HG03280 (cell line): Measurements from ENCODE around the gene ODAD3.
"Not testable (repeated sequence)": the region's sequence is repeated elsewhere in the genome, so short reads cannot be mapped to it uniquely, and the experiment has no call there.

ENCODE experiments used
- ATAC-seq: cut with Tn5 transposase; IDR thresholded peaks from one replicate; pipeline ENCODE4 v1.9.1; 2021; ENCODE audit warnings: mild to moderate bottlenecking, moderate library complexity; ENCODE audit not compliant: unreplicated experiment

Gene ODAD3

GRCh38 chr19:11435057-11435832 lies at the start of gene ODAD3, which contains the start of gene PRKCSH:
TSS of gene ODAD3 (minus strand) at chr19:11435121. CDS start at chr19:11435016, 105 bp downstream.
TSS of gene PRKCSH (plus strand) at chr19:11435635. CDS start at chr19:11436118, 483 bp downstream.
- ATAC-seq, result peak; percentile 92

DNA sequence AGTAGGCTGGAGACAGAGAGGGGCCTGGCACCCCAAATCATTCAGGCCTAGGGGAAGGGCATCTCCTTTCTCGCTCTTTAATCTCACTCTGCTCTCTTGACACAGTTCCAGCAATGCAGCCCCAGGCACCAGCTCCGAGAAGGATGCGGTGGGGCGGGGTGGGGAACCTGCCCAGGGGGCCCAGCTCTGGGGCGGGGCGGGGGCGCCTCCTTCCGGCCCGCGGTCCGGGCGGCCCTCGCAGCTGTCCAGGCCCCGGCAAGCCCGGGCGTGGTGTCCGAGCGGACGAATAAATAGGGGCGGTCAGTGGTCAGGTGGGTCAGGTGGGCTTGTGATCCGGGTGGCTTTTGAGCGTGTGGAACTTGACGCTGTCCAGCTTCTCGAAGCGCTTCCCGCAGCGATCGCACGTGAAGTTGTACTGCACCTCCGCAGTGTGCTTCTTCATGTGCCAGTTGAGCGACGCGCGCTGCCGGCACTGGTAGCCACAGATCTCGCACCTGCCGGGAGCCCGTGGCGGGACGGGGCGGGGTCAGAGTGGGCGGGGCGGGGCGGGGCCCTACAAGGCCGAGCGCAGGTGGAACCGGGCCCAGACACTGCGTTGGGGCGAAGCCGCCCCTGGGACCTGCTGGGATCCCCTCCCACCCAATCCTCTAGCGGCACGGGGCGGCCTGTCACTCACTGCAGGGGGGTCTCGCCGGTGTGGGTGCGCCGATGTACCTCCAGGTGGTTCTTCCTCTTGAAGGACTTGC lies 48.6 kb upstream of the ODAD3 start:
- ATAC-seq, result no peak

DNA sequence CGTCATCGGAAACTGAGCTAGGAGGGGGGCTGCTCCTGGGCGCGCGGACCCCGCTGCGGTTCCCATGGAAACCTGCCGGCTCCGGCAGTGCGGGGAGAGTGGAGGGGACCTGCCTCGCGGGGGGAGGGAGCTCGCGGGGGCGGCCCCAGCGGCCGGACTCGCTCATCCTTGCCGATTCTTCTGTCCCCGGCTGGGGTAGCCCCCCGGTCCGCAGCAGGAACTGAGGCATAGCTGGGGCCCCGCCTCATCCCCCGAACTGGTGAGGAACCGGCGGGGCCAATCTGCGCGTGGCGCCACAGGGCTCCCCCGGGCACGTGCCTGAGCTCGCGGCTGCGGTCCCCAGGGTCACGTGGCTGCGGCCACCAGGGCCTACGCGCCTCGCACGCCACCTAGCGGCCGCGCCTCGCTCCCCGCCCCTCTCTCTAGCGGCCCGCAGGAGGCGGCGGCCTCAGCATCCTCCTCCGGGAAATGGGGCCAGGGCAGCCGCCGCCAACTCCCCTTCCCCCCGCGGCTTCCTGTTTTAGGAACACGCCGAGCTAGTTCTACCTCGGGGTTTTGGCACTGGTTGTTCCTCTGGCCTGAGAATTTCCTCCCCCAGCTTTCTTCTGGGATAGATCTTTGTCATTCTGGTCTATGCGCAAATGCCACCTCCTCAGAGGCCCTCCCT lies 47.6 kb upstream of the ODAD3 start:
- ATAC-seq, result peak; percentile 71

- ATAC-seq, result peak; percentile 56
Observed at GRCh38 chr19:11481534-11482383, 46.8 kb upstream of the ODAD3 start.

GRCh38 chr19:11480715-11481533 lies 46.0 kb upstream of the ODAD3 start, which contains the start of gene ELAVL3:
TSS of gene ELAVL3 (minus strand) at chr19:11481046. CDS start at chr19:11480608, 438 bp downstream.
- no peak for ATAC-seq

DNA sequence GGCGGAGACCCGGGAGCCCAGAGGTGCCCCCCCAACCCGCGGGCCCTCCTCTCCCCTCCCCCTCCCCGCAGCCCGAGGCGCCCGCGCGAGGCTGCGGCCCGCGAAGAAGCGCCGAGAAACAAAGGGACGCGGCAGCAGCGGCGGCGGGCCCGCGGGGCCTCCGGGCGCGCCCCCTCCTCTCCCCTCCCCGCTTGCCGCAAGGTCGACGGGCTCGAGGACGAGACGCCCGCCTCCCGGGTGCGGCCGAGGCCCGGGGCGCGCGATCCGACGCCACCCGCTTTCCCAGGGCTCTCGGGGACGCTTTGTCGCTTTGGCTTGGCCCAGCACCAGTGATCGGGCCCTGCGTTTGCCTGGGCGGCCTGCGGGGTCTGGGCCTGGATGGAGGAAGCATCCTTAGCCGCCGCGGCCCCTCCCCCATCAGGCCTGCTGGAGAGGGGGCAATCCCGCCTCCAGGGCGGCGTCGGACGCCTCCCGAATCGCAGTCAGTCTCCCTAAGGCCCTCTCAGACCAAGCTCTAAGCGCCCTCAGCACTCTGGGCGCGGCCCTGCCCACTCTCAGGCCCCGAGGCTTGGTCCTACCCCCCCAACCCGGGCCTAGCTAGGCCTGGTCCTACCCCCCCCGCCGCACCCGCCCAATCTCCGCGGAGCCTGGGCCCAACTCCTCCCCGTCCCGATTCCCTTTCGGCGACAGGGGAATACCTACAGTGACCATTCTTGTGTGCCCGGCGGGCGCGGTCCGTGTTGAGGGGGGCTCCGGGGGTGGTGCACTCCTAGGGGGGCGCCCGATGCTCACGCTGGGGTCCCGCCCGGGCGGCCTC lies 45.2 kb upstream of the ODAD3 start:
- ATAC-seq, result no peak

DNA sequence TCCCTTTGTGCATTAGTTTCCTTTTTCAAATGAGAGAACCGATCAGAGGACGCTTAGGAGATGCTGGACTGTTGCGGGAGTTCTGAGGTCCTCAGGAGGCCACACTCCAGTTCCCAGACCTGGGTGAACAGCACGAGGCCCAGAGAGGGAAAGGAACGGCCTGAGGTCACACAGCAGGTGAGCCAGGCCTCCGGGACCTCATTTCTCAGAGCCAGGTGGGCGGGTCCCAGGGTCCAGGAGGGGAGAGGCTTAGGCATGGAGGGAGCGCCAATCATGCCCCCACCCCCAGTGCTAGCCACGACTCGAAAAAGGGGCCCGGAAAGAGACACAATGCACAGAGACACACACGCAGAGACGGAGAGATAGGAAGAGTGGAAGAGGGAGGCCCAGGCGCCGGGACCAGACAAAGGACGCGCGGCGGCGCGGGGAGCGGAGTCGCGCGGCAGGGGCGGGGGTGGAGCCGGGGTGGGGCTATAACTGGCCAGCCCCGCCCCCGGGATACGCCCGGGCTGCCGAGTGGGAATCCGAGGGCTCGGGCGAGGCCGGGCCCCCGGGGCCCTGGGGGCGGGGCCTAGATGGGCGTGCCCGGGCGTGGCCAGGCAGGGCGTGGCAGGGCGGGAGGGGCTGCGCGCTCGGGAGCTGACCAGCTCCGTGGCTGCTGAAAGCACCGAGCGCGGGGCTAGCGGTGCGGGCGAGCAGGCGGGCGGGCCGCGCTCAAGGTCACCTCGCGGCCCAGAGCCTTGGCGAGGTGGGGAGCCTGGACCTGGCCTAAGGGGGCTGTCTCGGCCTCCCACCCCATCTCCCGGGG lies 44.4 kb upstream of the ODAD3 start:
- ATAC-seq, result no peak

DNA sequence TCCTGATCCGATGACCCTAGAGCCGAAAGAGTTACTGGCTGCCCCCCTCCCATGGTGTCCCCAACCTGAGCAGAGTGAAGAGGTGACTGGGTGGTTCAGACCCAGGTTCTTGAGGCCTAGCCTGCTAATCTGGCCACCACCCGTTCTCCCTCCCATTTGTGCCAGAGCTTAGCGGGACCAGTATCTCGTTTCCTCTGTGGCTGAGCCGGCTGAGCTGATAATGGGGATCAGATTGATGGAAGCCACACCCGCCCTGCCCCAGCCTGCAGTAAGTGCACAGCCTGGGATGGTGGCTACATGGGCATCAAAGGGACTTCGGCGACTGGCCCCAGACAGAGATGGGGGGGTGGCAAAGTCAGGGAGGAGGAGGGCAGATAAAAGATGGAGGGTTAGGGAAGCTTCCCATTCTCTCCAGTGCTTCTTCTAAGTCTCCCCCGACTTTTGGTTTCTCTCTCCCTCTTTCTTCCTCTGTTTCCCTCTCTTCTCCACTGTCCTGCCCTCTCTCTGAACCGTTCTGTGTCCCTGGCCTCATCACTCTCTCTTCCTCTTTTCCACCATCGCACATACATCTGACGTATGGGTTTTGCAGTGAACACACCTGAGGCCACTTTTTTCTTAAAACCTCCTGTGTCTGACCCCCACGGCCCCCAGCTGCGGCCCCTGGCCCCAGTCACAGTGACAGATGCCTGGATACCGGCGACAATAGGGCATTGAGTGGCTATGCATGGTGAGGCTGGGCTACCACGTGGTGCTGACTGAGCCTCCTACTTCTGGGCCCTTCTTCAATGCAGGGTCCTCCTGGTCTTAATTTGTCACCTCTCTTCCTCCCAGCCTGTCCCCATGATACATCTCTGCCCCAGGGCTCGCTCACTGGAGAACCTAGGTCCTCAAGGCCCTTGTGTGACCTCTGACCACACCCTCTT lies 43.5 kb upstream of the ODAD3 start:
- no peak for ATAC-seq

GRCh38 chr19:11475861-11476260 lies 40.9 kb upstream of the ODAD3 start:
- no peak for ATAC-seq

DNA sequence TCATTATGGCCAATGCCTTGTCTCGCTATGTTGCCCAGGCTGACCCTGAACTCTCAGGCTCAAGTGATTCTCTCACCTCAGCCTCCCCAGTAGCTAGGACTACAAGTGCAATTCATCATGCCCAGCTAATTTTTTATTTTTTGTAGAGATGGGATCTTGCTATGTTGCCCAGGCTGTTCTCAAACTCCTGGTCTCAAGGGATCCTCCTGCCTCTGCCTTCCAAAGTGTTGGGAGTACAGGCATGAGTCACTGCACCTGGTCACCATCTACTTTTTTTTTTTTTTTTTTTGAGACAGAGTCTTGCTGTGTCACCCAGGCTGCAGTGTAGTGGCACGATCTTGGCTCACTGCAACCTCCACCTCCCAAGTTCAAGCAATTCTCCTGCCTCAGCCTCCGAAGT lies 40.4 kb upstream of the ODAD3 start:
- not testable (repeated sequence) for ATAC-seq

- no peak for ATAC-seq
Observed at GRCh38 chr19:11473725-11474124, 38.8 kb upstream of the ODAD3 start.

DNA sequence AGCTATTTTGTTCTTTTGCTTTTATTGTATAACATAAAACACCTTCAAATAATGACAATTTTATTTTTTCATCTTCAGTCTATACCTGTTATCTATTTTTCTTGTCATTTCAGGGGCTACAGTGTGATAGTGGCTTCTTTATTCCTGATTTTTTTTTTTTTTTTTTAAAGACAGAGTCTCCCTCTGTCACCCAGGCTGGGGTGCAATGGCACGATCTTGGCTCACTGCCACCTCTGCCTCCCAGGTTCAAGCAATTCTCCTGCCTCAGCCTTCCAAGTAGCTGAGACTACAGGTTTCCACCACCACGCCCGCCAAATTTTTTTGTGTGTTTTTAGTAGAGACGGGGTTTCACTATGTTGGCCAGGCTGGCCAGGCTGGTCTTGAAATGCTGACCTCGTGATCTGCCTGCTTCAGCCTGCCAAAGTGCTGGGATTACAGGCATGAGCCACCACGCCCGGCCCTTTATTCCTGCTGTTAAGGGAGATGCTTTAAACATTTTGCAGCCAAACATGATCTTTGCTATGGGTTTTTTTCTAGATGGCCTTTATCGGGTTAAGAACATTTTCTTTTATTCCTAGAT lies 33.4 kb upstream of the ODAD3 start:
- ATAC-seq, result not testable (repeated sequence)

GRCh38 chr19:11465600-11465999 lies 30.7 kb upstream of the ODAD3 start:
- ATAC-seq, result no peak

GRCh38 chr19:11464333-11465265 lies 29.7 kb upstream of the ODAD3 start:
- no peak for ATAC-seq

DNA sequence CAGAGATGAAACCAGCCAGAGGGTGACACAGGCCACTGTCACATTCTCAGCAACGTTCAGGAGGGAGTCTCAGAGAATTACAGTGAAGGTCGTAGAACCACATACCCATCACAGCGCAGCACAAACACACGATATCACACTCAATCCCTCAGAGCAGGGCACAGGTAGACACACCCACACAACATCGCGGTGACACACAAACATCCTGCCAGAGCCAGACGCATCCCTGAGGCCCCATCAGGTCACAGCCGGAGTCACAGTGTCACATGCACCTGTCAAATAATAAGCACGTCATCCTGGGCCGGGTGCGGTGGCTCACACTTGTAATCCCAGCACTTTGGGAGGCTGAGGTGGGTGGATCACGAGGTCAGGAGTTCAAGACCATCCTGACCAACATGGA lies 28.5 kb upstream of the ODAD3 start:
- ATAC-seq, result no peak
